NOMO-1 treated with dmso at 0.1 percent for 144 hours (cell line): ENCODE measurements around the gene CFP.

Experiments used
- DNase-seq: peaks from one replicate; lab custom pipeline; 2025; ENCODE audit not compliant: unreplicated experiment; lab: John Stamatoyannopoulos, UW

Gene CFP

DNA sequence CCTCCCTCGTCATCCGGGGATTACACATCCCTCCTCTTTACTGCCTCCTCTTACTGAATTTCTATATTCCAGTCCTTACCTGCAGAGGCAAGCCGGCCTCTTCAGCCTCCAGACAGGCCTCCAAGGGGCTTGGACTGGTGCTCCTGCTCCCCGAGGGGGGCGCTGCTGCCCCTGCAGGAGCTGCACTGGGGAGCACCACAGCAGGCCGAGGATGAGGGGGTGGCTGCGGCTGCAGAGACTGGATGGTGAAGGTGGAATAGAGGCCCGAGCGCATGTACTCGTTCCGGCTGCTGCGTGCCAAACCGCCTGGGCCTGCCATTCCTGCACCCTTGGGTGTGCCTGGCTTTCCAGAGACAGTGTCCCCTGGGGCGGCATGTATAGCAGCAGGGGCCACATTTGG, 9.1 kb upstream of the CFP start:
- DNase-seq: no peak

DNA sequence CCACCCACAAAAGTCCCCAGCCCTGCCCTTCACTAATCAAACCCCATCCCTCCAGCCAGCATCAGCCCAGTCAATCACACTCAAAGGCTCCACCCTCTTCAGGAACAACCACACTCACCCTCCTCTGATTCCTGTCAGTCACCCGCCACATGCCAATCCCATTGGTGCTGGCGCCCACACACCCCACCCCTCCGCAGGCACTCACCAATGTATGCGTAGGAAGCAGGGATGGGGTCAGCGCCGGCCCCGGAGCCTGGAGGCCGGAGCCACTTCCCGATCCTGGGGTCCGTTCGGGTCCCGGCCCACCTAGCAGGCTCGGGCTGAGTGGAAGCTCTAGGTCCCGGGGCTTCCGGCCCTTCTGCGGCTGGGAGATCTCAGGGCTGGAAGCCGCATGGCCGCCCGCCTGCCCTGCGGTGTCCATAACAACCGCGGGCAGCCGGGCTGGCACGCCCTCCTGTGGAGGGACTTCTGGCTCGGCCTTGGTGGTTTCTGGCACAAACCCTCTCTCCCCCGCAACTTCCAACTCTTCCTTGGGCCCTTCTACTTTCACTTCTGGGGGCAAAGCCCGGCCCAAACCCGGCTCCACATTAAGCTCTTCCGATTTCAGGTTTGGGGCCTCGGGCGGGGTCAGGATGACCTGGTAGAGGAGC, 7.9 kb upstream of the CFP start:
- DNase-seq: no peak

DNA sequence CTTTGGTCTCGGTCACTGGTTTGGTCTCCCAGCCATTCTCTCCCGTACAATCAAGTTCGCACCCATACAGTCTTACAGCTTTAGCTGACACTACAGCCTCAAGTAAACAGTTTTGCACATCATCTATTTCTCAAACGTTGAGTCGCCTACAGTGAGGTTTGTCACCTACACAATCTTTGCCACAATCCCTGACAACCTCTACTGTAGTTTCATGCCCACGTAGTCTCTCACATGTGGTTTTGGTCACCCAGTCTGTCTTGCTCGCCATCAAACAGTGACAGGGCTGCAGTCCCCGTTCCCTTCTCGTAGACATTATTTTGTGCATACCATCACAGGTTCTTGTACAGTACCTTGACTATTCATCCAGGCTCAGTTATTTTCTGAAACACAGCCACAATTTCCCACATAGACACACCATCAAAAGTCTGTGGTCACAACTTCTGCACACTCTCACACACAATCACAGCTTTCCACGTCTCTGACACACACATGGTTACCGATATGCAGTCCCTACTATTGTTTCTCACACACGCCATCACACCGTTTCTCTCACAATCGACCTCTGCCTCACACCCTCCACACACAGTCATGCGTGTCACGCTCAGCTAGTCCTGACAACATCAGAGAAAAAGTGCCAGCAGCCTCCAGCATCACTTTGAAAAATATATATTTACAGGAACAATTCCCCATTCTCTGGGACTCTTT, 5.3 kb upstream of the CFP start:
- no peak for DNase-seq

DNA sequence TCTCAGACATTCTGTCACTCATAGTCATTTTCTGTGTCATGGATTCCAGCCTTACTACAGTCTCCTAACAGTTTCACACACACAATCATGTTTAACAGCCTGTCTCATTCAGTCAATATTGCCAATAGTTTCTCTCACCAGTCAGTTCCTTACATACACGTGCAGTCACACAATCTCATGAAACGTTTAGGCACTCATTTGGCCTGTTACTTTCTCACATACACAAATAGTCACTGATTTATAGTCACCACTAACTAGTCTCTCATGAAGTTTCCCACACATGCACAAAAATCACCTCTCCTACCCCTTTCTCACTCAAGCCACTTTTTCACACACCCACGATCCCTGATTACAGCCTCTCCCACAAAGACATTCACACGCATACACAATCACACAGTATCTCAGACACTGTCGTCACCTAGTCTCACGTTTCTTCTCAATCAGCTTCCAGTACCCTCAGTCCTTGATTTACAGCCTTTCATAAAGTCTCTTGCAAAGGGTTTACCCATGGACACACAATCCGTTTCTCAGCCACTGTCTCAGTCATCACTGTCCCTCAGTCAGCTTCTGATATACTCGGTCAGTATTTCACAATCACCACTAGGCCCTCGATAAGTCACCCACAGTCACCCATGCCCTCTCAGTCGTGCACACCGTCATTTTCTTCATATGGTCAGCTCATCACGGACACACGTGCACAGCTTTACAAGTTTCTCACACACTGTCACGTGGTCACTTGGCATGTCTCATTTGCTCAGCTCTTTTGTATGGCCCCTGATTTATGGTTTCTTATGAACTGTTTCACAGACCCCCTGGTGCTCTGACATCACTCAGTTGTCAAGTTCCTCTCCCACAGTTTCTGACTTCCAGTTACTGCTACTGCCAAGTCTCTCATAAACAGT, 4.2 kb upstream of the CFP start:
- DNase-seq: no peak

DNA sequence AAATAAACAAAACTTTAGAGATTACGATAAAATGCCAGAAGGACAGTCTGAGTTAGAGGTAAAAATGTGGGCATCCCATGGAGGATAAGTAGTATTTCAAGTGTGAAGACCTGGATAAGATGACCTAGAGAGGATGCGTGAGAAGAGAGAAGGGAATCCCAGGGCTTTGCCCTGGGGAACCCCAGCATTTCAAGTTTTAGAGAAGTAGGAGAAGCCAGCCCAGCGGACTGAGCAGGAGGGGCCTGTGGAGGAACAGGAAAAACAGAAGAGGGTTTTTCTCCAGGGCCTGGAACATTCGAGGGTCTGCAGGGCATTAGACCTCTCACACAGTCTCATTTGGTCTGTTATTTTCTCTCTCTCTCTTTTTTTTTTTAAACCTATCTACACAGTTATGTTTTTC, 2.9 kb upstream of the CFP start:
- no peak for DNase-seq

DNA sequence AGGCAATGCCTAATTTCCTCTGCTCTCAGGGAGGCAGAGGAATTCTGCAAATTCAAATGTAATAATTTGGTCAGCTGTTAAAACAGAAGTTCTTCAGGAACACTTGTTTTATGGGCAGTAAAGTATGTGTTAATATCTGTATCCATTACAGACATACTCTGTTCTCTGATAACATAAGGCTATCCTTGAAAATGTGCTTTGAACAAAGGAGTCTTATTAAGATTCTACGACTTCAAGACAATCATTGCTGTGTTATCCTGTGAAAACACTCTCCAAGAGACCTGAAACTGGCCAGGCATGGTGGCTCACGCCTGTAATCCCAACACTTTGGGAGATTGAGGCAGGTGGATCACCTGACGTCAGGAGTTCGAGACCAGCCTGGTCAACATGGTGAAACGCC, 1.9 kb upstream of the CFP start:
- no peak for DNase-seq

DNA sequence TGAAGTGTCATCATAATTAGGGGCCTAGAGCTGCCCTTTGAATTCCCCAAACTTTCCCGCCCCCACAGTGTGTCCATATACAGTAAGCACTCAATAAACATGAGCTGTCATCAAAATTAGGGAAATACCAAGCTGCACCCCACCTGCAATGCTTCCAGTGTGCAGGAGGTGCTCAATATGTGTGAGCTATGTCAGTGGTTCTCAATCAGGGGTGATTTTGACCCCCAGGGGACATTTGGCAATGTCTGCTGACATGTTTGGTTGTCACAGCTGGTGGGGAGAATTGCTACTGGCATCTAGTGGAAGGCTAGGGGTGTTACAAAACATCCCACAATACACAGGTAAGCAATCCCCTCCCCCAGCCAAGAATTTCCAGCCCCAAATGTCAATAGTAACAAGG, 748 bp downstream of the CFP start:
- DNase-seq: no peak

DNA sequence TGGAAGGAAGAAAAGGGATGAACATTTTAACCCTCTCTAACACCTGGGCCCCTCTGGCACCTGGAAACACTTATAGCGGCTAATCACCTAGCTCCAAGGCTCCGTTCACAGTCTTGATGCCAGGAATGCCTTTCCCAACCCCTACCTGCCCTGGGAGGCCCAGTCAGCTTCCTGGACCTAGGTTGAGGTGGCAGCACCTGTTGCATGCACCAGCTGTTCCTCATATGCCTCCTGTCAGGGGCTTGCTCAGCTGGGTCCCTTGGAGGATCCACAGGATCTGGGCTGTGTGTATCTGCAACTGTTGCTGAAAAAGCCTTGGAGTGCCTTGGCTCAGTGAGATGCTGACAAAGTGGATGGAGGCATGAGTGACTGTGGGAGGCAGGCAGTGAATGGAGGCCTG, 4.4 kb downstream of the CFP start:
- DNase-seq: no peak

DNA sequence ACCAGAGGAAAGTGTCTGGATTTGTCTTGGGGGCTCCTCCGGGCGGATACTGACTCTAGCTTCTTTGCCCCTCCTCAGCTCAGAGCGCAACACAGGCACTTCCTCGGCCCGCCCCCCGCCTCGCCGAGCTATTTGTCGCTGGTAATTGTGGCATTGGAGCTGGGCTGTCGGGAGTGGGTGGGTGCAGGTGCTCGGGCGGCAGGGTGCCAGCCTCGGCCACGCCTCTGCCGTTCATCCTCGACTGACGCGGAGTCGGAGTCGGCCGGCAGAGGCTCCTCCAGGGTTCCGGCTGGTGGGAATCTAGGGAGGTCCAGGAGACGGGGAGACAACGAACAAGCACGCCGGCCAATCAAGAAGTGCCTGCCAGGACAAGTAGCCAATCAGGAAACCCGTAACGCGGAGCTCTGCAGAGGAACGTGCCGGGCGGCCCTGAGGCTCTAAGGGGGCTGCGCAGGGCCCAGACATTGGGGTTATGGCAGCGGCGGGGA, 6.1 kb downstream of the CFP start:
- no peak for DNase-seq

DNA sequence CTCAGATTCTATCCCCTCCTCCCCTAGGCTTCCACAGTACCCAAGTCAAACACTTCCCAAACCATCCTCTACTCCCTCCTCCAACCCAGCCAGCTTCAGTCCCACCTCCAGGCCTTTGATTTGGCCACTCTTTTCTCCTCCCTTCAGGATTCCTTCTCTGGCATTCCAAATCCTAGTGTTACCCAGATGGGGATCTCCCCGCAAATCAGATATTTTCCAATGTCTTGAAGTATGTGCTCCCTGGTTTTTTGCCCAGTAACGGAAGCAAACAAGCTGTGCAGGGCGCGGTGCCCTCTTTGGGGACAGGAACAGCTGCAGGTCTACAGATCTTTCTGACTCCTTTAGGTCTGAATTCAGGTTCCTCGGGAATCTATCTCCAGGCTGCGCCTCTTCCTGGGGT, 7.9 kb downstream of the CFP start:
- no peak for DNase-seq

DNA sequence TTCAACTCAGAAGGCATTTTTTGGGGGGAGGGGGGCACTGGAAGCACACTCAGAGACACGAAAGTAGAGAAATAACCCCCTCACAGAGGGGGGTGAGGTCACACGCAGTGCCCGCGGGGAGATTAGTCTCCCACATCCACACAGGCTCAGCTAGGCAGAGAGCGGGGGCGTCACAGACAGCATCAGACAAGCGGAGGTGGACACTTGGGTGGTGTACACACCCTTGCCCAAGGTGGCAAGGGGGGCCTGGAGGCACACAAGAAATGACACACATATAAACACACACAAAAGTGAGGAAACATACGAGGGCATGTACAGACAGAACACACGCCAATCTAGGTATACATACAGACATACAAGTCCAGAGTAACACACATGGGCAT, 9.4 kb downstream of the CFP start:
- no peak for DNase-seq

DNA sequence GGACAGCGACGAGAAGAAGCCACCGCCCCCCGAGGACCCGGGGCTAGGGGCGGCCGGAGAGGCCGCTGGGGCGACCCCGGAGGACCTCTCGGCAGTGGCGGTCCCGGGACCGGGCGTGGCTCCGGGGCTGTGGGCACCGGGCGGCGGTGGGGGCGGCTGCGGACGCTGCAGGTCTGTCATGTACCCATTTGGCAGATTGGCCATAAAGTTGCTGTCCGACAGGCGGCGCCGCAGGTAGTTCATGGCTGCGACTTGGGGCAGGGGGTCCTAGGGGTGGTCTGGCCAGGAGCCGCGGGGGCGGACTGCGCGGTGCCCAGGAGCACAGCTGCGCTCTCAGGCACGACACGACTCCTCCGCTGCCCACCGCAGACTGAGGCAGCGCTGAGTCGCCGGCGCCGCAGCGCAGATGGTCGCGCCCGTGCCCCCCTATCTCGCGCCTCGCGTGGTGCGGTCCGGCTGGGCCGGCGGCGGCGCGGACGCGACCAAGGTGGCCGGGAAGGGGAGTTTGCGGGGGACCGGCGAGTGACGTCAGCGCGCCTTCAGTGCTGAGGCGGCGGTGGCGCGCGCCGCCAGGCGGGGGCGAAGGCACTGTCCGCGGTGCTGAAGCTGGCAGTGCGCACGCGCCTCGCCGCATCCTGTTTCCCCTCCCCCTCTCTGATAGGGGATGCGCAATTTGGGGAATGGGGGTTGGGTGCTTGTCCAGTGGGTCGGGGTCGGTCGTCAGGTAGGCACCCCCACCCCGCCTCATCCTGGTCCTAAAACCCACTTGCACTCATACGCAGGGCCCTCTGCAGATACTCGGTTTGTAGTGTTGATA, 10.0 kb downstream of the CFP start, which contains the start of gene SYN1:
Gene SYN1 (minus strand): TSS at position 372 of the 817 bp plus-strand sequence. CDS start 129 bp downstream, at position 243.
- peak; percentile 54 for DNase-seq

DNA sequence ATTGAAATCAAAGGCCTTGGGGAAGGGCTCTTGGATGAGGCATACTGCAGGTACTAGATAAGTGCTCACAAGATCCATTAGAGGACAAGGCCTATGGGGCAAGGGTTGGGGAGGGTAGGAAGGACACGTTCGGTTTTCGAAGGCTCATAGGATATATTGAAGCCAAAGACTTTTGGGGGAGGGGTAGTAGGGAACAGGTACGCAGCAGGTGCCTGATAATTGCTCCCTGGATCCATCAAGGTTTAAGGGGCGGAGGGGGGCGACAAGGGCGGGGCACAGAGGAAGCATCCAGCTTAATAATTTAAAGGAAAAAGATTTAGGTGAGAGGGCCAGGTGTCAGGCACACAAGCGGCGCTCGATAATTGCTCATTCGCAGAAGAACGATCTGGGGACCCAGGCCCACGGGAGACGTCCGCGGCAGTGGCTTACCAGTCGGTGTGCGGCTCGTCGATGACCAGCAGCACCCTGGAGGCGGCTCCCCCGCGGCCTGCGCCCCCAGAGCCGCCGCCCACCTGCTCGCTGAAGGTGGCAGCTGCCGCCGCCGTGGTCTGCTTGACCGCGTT, 10.7 kb downstream of the CFP start:
- no peak for DNase-seq

DNA sequence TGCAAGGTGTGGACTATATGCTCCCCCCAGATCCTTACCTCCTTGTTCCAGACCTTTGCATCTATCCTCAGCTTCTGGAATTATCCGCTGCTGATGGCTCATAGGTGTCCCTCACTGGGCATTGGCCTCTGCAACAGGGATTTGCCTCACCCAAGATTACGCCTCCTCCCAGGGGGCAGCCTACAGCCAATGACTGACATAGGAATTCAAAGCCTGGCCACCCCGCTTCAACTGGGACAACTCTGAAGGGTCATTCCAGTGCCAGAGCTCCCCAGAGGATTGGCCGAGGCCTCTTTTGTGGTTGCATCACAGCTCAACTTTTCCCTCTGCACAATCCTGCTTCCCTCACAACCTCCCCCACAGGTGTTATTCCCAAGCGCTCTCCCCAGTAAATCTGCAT, 15.1 kb downstream of the CFP start:
- DNase-seq: no peak

DNA sequence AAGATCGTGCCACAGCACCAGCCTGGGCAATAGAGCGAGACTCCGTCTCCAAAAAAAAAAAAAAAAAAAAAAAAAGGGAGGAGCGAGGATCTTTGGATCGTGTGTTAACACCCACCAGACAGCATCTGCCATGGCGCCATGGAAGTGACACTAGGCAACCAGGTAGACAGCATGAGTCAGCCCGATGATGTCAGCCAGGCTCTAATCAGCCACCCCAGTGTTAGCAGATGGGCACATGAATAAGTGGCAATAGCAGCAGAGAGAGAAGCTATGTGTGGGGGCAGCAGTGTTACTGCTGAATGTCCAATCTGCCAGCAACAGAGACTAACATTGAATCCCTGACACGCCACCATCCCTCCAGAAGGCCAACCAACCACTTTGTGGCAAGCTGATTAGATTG, 16.6 kb downstream of the CFP start:
- DNase-seq: no peak

DNA sequence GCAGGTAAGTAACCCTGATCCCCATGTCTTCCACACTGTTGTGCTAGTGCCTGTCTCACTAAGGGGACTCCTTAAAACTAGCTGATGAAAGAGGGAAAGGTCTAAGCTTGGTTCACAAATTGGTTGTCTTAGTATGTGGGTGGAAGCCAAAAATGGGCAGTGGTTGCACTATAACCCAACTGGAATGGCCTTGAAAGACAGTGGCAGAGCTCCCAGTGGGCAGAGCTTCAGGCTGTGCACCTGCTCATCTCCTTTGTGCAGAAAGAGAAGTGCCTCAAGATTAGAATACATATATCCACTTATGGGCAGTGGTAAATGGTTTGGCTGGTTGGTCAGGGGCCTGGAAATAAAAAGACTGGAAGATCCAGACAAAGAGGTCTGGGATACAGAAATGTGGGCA, 17.3 kb downstream of the CFP start:
- no peak for DNase-seq

DNA sequence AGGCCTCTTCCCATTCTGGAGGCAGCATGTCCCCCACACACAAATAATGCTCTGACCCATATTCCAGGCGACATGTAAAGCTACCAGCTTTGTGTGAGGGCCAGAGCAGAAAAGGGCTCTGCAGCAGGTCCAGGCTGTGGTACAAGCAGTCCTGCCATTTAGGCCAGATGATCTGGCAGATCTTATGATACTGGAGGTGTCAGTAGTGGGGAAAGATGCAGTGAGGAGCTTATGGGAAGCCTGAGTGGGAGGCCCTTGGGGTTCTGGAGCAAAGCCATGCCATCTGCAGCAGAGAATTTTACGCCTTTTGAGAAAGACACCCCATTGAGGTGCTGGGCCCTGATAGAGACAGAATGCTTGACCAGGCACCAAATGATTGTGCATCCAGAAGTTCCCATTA, 17.8 kb downstream of the CFP start:
- no peak for DNase-seq

DNA sequence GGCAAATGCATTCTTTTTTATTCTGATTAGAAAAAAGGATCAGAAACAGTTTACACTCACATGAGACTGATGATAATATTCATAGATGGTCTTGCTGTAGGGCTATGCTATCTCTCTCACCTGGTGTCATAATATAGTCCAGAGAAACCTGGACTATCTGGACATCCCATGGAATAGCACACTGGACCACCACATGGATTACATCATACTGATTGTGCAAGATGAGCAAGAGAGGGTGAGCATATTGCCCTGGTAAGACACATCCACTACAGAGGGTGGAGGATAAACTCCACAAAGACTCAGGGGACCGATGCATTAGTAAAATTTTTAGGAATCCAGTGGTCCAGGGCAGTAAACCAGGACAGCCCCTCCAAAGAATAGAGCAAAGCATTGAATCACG, 18.2 kb downstream of the CFP start:
- DNase-seq: no peak

DNA sequence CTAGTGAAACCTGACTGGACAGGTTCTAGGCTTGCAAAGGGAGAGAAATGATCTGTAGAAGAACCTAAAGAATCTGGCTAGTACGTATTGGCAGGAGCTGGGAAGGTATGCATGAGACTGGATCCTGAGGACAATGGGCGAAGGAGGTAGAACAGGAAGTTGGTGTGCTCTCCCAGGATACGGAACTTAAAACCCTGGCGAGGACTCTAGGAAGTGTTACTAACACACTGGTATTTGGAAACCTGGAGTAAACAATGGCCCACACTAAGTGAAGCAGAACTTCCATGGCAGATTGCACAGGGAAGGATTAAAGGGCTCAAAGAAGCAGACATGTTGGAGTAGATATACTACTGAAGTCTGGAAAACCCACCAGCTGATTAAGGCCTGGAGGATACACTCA, 19.2 kb downstream of the CFP start:
- DNase-seq: no peak

DNA sequence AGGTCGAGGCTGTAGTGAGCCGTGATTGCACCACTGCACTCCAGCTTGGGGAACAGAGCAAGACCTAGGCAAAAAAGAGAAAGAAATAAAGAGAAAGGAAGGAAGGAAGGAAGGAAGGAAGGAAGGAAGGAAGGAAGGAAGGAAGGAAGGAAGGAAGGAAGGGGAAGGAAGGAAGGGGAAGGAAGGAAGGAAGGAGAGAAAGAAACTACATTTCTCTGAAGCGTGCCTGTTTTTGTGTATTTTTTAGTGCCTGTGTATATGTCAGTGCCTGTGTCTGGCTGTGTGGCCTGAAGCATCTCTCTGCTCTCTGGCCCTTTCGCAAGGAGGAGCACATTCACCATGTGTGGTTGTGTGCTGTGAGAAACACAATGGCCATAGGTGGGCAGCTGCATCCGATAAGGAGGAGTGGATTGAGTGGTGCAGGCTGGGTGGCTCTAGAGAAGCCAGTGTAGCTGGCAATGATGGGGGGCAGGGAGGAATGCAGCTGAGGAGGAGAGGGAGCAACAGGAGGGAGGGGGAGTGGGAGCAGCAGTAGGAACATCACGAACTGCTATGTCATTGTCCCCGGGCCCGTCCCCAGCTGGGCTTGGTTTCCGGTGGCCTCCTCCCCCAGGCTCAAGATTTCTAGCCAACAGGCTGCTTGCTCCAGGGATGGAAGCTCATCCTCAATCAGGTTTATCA, 21.5 kb downstream of the CFP start:
- DNase-seq: no peak
